ENCODE data around the gene COG3. TPM values are rescaled to one million over a fixed set of nuclear protein-coding genes. Genes with fewer than 3 reads are reported as not detected.
"Not testable (repeated sequence)": the region's sequence is repeated elsewhere in the genome, so short reads cannot be mapped to it uniquely, and the experiment has no call there.

The COG3 gene, protein sequence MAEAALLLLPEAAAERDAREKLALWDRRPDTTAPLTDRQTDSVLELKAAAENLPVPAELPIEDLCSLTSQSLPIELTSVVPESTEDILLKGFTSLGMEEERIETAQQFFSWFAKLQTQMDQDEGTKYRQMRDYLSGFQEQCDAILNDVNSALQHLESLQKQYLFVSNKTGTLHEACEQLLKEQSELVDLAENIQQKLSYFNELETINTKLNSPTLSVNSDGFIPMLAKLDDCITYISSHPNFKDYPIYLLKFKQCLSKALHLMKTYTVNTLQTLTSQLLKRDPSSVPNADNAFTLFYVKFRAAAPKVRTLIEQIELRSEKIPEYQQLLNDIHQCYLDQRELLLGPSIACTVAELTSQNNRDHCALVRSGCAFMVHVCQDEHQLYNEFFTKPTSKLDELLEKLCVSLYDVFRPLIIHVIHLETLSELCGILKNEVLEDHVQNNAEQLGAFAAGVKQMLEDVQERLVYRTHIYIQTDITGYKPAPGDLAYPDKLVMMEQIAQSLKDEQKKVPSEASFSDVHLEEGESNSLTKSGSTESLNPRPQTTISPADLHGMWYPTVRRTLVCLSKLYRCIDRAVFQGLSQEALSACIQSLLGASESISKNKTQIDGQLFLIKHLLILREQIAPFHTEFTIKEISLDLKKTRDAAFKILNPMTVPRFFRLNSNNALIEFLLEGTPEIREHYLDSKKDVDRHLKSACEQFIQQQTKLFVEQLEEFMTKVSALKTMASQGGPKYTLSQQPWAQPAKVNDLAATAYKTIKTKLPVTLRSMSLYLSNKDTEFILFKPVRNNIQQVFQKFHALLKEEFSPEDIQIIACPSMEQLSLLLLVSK
- total RNA-seq = 10 to 100 TPM; 11.7 to 18.6 TPM
- long read RNA-seq, full-length matches to known transcripts = 3 of 8 reads
- long read RNA-seq, partial matches to known transcripts = 4 of 8 reads
- long read RNA-seq, other reads (novel, unspliced or antisense) = 1 of 8 reads

DNA sequence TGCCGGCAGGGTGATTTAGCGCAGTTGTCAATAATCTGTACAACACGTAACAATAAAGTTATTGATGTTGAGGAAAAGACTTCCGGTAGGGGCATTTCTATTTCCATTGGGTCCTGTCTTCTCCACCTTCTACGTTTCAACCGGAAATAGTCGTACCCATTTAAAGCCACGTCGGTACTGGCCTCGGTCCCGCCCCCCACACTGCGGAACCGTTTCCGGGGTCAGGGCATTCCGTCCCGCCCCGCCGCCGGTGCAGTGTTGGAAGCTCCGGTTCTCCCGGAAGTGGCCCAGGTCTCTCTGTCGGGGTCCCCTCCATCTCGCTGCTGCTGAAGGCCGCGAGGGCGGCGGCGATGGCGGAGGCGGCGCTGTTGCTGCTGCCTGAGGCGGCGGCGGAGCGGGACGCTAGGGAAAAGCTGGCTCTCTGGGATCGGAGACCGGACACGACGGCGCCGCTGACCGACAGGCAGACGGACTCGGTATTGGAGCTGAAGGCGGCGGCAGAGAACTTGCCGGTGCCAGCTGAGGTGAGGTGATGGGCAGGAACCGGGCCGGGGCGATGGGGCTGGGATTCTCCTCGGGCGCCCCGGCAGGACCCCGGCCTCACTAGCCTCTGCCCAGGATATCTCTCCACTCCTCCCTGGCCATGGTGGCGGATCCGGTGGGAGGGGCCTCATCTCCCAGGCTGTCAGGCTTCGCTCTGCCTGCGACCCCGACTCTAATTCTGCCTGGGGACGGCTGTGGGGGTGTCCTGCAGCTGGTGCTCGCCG is at the start of gene COG3:
Gene COG3 (plus strand): TSS at position 253 of the 767 bp plus-strand sequence. CDS start 98 bp downstream, at position 351.
- DNase-seq (peak; percentile 96), ATAC-seq (peak; percentile 99)
- intact Hi-C loops (cut with DNase I) = loop anchor here in 1 of 2 donors (5.0 kb wide), 2 partner anchors 48 to 93 kb away; partner anchors contain the start of gene SLC25A30

DNA sequence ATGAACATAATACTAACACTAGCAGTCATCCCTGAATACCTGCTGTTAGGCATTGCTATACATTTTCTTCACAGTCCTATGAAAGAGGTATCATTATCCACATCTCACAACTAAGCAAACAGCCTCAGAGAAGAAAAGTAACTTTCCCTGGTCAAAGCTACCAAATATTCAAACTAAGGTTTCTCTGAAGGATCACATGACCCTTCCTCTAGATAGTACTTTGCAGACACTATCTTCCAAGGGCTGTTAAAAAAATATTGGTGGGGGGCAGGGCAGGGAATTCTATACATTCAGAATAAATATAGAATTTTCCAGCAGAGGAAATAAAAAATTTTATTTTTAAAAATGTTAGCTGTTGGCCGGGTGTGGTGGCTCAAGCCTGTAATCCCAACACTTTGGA is 49.6 kb upstream of the COG3 start:
- ATAC-seq (no peak), DNase-seq (no peak)
- intact Hi-C loops (cut with DNase I) = loop anchor here in 1 of 2 donors (5.0 kb wide), 1 partner anchor 52 kb away; no protein-coding TSS in a partner anchor

DNA sequence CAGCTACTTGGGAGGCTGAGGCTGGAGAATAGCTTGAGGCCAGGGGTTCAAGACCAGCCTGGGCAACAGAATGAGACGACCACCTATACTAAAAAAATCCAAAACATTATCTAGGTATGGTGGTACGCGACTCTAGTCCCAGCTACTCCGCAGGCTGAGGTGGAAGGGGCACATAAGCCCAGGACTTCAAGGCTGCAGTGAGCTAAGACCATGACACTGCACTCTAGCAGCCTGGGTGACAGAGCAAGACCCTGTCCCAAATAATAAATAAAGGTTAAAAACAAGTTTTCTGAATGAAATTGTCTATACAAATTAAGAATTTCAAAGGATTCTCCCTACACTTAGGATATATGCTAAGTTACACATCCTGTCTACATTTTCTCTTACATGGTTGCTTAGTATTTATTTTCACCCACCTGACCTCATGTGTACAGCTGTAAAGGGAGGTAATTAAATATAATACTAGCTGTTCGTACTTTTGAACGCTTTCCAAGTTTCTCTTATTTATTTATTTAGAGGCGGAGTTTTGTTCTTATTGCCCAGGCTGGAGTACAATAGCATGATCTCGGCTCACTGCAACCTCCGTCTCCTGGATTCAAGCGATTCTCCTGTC is 48.1 kb upstream of the COG3 start:
- intact Hi-C loops (cut with DNase I) = loop anchor here in 1 of 2 donors (5.0 kb wide), 1 partner anchor 51 kb away; no protein-coding TSS in a partner anchor
- DNase-seq = no peak
- no peak for ATAC-seq

DNA sequence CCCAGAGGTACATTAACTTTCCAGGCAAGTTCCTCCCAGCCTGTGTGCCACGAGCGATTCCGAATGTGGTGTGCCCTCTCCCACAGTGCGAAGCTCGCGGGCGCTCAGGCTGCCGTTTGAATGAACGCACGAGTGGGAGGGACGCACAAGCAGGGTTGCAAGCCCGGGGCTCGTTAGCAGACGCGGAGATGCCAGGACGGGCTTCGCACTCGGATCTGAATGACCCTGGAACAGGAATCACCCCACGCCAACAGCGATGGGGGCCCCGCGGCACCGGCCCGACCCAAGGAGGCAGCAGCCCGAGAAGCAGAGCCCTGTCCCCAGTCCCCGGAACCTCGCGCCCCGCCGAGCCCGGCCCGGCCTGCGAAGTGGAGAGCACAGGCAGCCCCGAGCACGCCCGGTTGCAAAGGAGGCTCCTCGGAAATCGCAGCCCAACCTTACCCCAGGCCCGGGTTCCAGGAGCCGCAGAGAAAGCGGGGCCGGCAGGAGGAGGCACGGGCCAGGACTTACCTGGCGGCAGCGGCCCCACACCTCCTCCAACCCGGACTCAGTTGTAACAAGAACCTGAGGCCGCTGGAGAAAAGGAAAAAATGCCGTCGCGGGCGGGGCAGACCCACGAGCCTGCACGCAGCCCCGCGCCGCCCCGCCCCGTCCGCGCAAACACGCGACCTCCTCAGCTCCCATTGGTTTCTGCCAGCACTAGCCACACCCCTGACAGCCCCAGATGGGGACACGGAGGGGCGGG is 46.8 kb upstream of the COG3 start, which contains the start of gene SLC25A30:
Gene SLC25A30 (minus strand): TSS at position 584 of the 745 bp plus-strand sequence. CDS start 6,948 bp downstream, outside the sequence.
- DNase-seq = peak; percentile 97
- intact Hi-C loops (cut with DNase I) = loop anchor here in 1 of 2 donors (5.0 kb wide), 1 partner anchor 49 kb away; no protein-coding TSS in a partner anchor
- peak; percentile 99 for ATAC-seq

DNA sequence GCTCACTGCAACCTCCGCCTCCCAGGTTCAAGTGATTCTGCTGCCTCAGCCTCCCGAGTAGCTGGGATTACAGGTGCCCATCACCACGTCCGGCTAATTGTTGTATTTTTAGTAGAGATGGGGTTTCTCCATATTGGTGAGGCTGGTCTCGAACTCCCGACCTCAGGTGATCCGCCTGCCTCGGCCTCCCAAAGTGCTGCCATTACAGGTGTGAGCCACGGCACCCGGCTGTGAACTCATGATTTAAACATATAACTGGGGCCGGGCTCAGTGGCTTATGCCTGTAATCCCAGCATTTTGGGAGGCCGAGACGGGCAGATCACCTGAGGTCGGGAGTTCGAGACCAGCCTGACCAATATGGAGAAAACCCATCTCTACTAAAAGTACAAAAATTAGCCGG is 45.4 kb upstream of the COG3 start:
- intact Hi-C loops (cut with DNase I) = loop anchor here in 1 of 2 donors (5.0 kb wide), 1 partner anchor 48 kb away; no protein-coding TSS in a partner anchor
- ATAC-seq = not testable (repeated sequence)

DNA sequence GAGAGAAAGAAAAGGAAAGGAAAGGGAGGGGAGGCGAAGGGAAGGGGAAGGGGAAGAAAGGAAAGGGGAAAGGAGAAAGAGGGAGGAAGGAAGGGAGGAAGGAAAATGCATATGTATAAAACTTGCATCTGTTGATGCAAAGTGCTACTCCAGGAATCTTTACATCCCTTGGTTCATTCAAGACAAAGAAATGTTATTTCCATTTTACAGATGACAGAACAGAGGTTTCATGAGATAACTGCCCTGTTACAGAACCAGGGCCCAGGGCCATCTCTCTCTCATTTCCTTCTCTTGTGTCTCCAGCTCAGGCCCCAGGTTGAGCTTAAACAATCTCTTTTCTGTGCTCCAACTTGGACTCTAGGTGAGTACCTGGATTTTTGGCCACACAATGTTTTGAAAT is 44.8 kb upstream of the COG3 start:
- intact Hi-C loops (cut with DNase I) = loop anchor here in 1 of 2 donors (5.0 kb wide), 1 partner anchor 47 kb away; no protein-coding TSS in a partner anchor
- DNase-seq = no peak
- ATAC-seq = no peak

More for the DNA sequence above, 45.4 kb upstream of the COG3 start:
- not testable (repeated sequence) for DNase-seq

DNA sequence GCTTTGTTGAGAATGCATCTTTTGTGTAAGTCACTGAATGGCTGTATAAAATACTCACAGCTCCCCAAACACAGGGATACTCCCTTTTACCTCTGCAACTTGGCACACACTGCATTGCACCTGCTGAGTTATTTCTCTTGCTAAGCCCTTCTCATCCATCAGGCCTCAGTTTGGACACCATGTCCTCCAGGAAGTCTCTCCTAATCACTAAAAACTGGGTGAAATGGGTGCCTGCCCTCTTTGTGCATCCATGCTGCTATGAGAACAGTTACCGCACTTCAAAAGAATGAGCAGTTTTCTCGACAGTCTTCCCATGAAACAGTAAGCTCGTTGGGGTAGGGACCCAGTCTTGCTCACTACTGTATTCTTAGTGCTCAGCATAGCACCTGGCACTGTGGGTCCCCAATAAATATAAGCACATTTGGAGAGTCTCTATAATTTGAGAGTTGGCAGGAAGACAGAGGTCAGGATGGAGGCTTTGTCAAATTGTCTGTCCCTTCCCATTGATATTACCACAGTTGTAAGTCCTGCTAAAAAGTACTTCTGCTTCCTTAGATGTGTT is 41.9 kb upstream of the COG3 start:
- intact Hi-C loops (cut with DNase I) = no loop called here
- no peak for ATAC-seq

DNA sequence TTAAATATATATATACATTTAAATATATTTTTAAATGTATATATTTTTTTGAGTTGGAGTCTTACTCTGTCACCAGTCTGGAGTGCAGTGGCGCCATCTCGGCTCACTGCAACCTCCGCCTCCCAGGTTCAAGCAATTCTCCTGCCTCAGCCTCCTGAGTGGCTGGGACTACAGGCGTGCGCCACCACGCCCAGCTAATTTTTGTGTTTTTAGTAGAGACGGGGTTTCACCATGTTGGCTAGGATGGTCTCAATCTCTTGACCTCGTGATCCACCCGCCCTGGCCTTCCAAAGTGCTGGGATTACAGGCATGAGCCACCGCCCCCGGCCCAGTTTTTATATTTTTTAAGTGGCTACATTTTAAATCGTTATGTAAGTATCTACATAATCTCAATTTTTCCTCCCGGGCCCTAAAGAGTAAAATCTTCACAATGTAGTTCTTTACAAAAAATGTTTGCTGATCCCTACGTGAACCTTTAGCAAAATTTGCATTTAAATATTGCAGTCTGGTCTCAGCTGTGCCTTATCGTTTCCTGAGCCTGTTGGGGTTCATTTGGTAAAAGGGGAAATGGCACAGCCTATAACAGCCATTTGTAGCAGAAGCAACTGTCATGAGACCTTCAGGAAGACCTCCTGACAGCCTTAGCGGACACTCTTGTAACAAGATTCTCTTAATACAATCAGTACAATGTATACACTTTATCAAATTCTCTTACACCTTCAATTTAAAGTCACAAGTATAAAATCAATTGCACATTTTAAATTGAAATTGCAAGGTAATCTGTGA is 38.5 kb upstream of the COG3 start:
- DNase-seq; intact Hi-C loops (cut with DNase I); ATAC-seq: not testable (repeated sequence)

More for the DNA sequence above, 41.9 kb upstream of the COG3 start:
- no peak for DNase-seq

DNA sequence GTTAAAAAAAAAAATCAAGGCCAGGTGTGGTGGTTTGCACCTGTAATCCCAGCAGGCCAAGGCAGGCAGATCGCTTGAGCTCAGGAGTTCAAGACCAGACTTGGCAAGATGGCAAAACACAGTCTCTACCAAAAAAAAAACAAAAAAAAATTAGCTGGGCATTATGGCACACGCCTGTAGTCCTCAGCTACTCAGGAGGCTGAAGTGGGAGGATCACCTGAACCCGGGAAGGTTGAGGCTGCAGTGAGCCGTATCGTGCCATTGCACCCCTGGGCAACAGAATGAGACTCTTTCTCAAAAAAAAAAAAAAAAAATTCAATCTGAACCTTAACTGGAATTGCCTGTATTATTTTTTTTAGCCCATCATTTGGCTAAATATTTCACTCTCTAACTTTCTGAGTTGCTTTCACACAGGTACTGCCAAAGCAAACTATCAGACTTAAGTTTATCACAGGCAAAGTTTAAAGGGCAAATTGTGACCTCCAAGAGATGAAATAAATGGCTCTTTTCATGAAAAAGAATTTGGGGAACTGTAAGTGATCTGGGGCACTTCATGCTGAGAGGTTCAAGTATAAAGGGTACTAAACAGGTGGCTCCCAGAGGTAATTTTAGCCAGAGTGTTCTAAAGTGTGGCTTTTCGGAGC is 31.9 kb upstream of the COG3 start:
- intact Hi-C loops (cut with DNase I) = no loop called here
- ATAC-seq = no peak
- no peak for DNase-seq

DNA sequence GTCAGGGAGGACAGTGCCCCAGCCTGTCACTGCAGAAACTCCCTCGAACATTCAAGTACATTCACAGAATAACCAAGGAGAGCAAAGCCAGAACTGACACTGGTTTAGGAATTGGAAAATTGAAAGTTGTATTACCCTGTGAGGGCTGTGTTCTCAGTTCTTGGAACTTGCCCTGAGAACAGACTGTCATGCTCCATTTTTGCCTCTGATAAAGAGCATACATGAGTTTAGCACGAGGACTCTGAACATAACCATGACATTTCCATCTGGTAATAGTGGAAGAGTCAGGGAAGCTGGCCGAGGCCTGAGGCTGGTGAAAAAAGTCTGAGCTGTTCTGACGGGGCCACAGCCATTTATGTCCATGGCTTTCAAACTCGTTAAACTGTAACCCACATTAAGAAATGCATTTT is 31.4 kb upstream of the COG3 start:
- intact Hi-C loops (cut with DNase I) = no loop called here
- no peak for DNase-seq
- peak; percentile 24 to 57 for ATAC-seq

DNA sequence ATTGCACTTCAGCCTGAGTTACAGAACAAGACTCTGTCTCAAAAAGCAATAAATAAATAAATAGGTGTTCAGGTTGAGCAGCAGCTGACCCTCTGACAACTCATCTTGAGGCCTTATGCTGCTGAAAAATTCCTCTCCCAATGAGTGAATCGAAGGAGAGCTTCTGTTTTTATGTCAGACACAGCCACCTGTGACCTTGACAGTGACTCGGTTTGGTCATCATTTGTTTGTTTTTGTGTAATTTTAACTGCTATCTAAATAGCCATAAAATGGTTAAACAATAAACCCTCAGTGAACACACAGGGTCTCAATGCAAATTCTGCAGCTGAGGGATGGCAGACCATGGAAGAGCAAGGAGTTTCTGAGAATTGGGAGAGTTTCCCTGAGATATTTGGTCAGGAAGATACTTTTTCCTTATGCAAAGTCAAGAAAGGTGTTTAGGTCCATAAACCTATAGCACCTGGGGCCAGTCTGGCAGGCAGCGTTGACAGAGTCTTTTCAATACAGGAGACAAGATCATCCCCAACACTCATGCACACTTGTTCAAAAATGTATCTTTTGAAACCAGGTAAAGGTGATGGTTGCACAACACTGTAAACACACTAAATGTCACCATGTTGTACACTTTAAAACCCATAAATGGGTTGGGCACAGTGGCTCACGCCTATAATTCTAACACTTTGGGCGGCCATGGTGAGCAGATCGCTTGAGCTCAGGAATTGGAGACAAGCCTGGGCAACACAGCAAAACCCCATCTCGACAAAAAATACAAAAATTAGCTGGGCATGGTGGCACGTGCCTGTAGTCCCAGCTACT is 30.0 kb upstream of the COG3 start:
- ATAC-seq (no peak), DNase-seq (no peak)
- intact Hi-C loops (cut with DNase I) = no loop called here

DNA sequence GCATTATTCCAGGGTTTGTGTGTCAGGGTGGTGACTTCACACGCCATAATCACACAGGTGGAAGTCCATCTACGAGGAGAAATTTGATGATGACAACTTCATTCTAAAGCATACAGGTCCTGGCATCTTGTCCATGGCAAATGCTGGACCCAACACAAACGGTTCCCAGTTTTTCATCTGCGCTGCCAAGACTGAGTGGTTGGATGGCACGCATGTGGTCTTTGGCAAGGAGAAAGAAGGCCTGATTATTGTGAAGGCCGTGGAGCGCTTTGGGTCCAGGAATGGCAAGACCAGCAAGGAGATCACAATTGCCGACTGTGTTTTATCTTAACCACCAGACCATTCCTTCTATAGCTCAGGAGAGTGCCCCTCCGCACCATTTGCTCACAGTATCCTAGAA is 28.4 kb upstream of the COG3 start:
- no peak for ATAC-seq
- intact Hi-C loops (cut with DNase I) = no loop called here
- no peak for DNase-seq

DNA sequence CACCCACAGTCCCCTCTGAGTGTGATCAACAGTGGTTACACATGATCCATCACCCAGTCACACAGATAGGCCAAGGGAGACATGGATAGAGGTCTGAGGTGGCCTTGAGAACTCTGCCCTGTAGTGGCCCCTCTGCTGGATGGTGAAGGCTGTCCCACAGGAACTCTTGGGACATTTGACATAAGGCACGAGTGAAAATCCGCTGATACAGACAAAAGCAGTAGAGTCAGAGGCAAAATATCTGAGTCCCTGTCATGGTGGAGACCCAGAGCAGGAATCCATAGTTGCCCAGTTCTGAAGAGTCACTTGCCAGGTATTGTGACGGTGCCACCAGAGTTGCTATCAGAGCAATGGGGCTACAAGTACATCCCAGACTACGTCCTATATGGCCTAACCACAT is 27.8 kb upstream of the COG3 start:
- intact Hi-C loops (cut with DNase I) = no loop called here
- no peak for DNase-seq
- ATAC-seq = no peak

DNA sequence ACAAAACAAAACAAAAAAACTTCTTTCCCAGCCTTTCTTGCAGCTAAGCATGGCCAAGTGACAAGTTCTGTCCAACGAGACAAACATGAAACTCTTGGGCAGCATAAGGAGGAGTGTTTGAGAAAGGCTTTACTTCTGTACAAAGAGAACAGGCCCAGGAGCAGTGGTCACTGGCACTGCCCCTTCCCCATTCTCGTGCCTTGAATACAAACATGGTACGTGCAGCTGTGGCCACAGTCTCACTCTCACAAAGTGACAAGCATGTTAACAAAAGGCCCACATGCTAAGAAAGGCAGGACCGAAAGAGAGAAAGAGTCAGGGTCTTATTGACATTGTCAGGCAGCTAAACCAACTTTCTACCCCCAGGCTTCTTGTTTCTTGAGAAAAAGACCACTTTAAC is 26.8 kb upstream of the COG3 start:
- no peak for DNase-seq
- no peak for ATAC-seq
- intact Hi-C loops (cut with DNase I) = no loop called here

DNA sequence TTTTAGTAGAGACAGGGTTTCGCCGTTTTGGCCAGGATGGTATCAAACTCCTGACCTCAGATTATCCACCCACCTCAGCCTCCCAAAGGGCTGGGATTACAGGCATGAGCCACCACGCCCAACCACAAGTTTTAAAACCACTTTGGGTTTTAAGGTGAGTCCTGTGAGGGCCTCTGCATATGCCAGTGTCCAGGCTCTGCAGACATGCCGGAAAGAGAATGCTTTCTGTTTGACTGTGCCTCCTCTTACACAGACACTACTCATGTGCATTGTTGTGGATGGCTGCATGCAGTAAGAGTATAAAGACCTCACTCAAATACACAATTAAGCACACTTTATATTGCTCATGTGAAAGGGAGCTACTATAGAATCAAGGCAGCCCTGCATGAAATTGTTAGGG is 25.7 kb upstream of the COG3 start:
- intact Hi-C loops (cut with DNase I) = no loop called here
- DNase-seq (no peak), ATAC-seq (no peak)

Data from left cardiac atrium (tissue), 4 donors.